Prostate gland (tissue), 2 donors: ENCODE results near the gene RAB7A. TPM values are rescaled to one million over a fixed set of nuclear protein-coding genes. Genes with fewer than 3 reads are reported as not detected.

Experiments used
- DNase-seq: peaks from one replicate; pipeline ENCODE4 v3.0.0-alpha.2; 2019; ENCODE audit warnings: low spot score
- H3K27ac ChIP-seq, 2 donors: fragments of 200-600 bp; sonication (generic); 2 replicates each; pipeline ENCODE4 v1.5.1; 2017 to 2019
- H3K27me3 ChIP-seq: fragments of 200-600 bp; sonication (generic); replicated peaks from 2 replicates; pipeline ENCODE4 v1.5.1; 2019; ENCODE audit not compliant: insufficient read depth
- H3K36me3 ChIP-seq, 2 donors: fragments of 200-600 bp; sonication (generic); 1 replicate in 1 of 2; 2 replicates in 1 of 2; pipeline versions ENCODE4 v1.5.1 to v1.8.1; 2017 to 2019
- H3K4me1 ChIP-seq: fragments of 200-600 bp; sonication (generic); replicated peaks from 2 replicates; pipeline ENCODE4 v1.5.1; 2019
- H3K4me3 ChIP-seq, 2 donors: fragments of 200-600 bp; sonication (generic); 2 replicates each; pipeline ENCODE4 v1.5.1; 2017 to 2019
- H3K9me3 ChIP-seq: fragments of 200-600 bp; sonication (generic); 2 replicates; pipeline ENCODE4 v1.5.1; 2017
- CTCF ChIP-seq, 4 experiments: fragments of 200-600 bp in 2 of 4; fragments of 450-650 bp in 2 of 4; sonication (generic) in 2 of 4; IDR thresholded peaks; 1 replicate in 3 of 4; 2 replicates in 1 of 4; pipeline ENCODE4 v1.5.1; 2016 to 2019; ENCODE audit warnings: antibody characterized with exemption in 4 of 4, mild to moderate bottlenecking in 2 of 4, moderate library complexity in 2 of 4
- POLR2A ChIP-seq: fragments of 450-650 bp; IDR thresholded peaks from one replicate; pipeline ENCODE4 v1.6.1; 2016; ENCODE audit warnings: antibody characterized with exemption, mild to moderate bottlenecking
- POLR2AphosphoS5 ChIP-seq: sonication (generic); formaldehyde crosslinking; IDR thresholded peaks from one replicate; pipeline ENCODE4 v1.6.1; 2017; ENCODE audit warnings: antibody characterized with exemption
- WGBS: methylation state at CpG from one replicate; pipeline ENCODE4 v1.1.5; 2018; 5-methylcytosine and 5-hydroxymethylcytosine counted together
- intact Hi-C: fragments of 100-400 bp; cut with DNase I; formaldehyde crosslinking; loops from one replicate; pipeline ENCODE4 v1.14.2; 2022
- total RNA-seq, 2 donors: library from RNA; depleted of rRNA; stranded (reverse); fragments of >200 nt; gene quantifications; one replicate each; pipeline ENCODE4 v1.1.0, GENCODE V29; 2016

Gene RAB7A
- total RNA-seq, 2 donors from 2014 or later, result 88.2 to 125 TPM

DNA sequence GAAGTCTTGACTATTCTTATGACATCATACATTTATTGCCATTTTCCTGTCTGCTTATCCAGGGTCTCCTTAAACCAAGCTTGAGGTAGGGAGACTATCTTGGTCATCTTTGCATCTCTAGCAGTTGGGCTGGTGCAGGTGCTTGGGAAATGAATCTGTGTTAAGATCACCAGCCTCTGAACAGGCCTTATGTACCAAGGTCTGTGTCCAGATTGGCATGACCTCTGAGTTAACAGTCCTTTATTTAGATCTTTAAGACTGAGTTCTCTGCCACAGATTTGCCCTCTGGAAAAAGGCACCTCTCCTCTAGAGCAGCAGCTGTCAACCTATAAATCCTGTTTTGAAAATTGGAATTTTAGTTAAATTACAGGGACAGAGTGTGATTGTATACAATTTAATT, 35.4 kb downstream of the RAB7A start:
- Histone ChIP-seq H3K4me1 (no peaks in the 10 kb centered on the region), H3K4me3 (no peak overlapping the region), H3K9me3 (no peaks in the 10 kb centered on the region), H3K36me3 (no peaks in the 10 kb centered on the region), H3K27ac (no peak overlapping the region), H3K27me3 (no peaks in the 10 kb centered on the region)
- no peak for TF ChIP-seq POLR2AphosphoS5
- TF ChIP-seq CTCF (IDR thresholded peaks at IDR 0.05), result no peak
- no peak for TF ChIP-seq POLR2A
- intact Hi-C loops, result no loop called here
- DNase-seq, result no peak

- DNase-seq, result no peak
- Histone ChIP-seq H3K27ac (no peak overlapping the region), H3K4me3 (no peak overlapping the region), H3K36me3 (no peaks in the 10 kb centered on the region), H3K27me3 (no peaks in the 10 kb centered on the region), H3K9me3 (no peaks in the 10 kb centered on the region), H3K4me1 (no peaks in the 10 kb centered on the region)
- intact Hi-C loops, result no loop called here
- TF ChIP-seq CTCF (IDR thresholded peaks at IDR 0.05) (no peak), POLR2A (no peak), POLR2AphosphoS5 (no peak)
- WGBS, result 89% methylated on average over 5 of the region's 5 CpGs
Observed at GRCh38 chr3:128763967-128764366, 38.0 kb downstream of the RAB7A start.

- no peak overlapping the region for H3K27ac ChIP-seq
- peaks cover 2% of the 10 kb centered on the region for H3K4me1 ChIP-seq
- H3K36me3 ChIP-seq, result no peaks in the 10 kb centered on the region
- TF ChIP-seq POLR2AphosphoS5, result no peak
- TF ChIP-seq CTCF (IDR thresholded peaks at IDR 0.05), result no peak
- TF ChIP-seq POLR2A, result no peak
- no peaks in the 10 kb centered on the region for H3K9me3 ChIP-seq
- no peak overlapping the region for H3K4me3 ChIP-seq
- H3K27me3 ChIP-seq, result no peaks in the 10 kb centered on the region
- 97% methylated on average over 30 of the region's 30 CpGs for WGBS
- intact Hi-C loops, result no loop called here
- no peak for DNase-seq
Observed at GRCh38 chr3:128764863-128765262, 38.9 kb downstream of the RAB7A start.

GRCh38 chr3:128767094-128767750, 41.2 kb downstream of the RAB7A start:
- DNase-seq, result no peak
- peaks cover 2% of the 10 kb centered on the region for H3K4me1 ChIP-seq
- WGBS, result 74% methylated on average over 6 of the region's 6 CpGs
- H3K4me3 ChIP-seq, result no peak overlapping the region
- no peak overlapping the region for H3K27ac ChIP-seq
- intact Hi-C loops, result no loop called here
- no peaks in the 10 kb centered on the region for H3K27me3 ChIP-seq
- no peaks in the 10 kb centered on the region for H3K9me3 ChIP-seq
- no peak for TF ChIP-seq CTCF (IDR thresholded peaks at IDR 0.05)
- no peak for TF ChIP-seq POLR2AphosphoS5
- no peak for TF ChIP-seq POLR2A
- no peaks in the 10 kb centered on the region for H3K36me3 ChIP-seq

DNA sequence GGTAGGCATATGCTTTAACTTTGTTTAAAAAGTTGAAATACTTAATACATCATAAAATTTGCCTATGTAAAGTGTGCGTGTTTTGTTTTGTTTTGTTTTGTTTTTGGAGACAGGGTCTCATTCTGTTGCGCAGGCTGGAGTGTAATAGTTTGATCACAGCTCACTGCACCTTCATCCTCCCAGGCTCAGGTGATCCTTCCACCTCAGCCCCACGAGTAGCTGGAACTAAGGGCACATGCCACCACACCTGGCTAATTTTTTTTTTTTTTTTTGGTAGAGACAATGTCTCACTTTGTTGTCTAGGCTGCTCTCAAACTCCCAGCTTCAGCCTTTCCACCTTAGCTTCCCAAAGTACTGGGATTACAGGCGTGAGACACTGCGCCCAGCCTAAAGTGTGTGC, 42.5 kb downstream of the RAB7A start:
- Histone ChIP-seq H3K4me3 (no peak overlapping the region), H3K9me3 (no peaks in the 10 kb centered on the region), H3K4me1 (peaks cover 2% of the 10 kb centered on the region), H3K27ac (no peak overlapping the region), H3K27me3 (no peaks in the 10 kb centered on the region), H3K36me3 (no peaks in the 10 kb centered on the region)
- TF ChIP-seq POLR2AphosphoS5 (no peak), CTCF (IDR thresholded peaks at IDR 0.05) (no peak), POLR2A (no peak)
- intact Hi-C loops, result no loop called here
- no peak for DNase-seq
- 73% methylated on average over 5 of the region's 5 CpGs for WGBS
